GM21717 (cell line): ENCODE results near the gene SLC36A2.
"Not testable (repeated sequence)": the region's sequence is repeated elsewhere in the genome, so short reads cannot be mapped to it uniquely, and the experiment has no call there.

Source experiments
- ATAC-seq: cut with Tn5 transposase; IDR thresholded peaks from one replicate; pipeline ENCODE4 v1.9.1; 2021; ENCODE audit warnings: mild to moderate bottlenecking, moderate library complexity; ENCODE audit not compliant: unreplicated experiment

SLC36A2 gene

GRCh38 chr5:151347369-151347768 is at the start of gene SLC36A2:
TSS of gene SLC36A2 (minus strand) at chr5:151347559. CDS start at chr5:151347460, 99 bp downstream.
- no peak for ATAC-seq

- no peak for ATAC-seq
Observed at GRCh38 chr5:151388960-151389359, 41.6 kb upstream of the SLC36A2 start.

GRCh38 chr5:151384106-151384505 is 36.7 kb upstream of the SLC36A2 start:
- ATAC-seq = no peak

- no peak for ATAC-seq
Observed at GRCh38 chr5:151383011-151383410, 35.7 kb upstream of the SLC36A2 start.

- no peak for ATAC-seq
Observed at GRCh38 chr5:151382576-151382975, 35.2 kb upstream of the SLC36A2 start.

- ATAC-seq = no peak
Observed at GRCh38 chr5:151381899-151382298, 34.5 kb upstream of the SLC36A2 start.

- no peak for ATAC-seq
Observed at GRCh38 chr5:151378616-151379015, 31.3 kb upstream of the SLC36A2 start.

GRCh38 chr5:151374539-151374938 is 27.2 kb upstream of the SLC36A2 start:
- no peak for ATAC-seq

- not testable (repeated sequence) for ATAC-seq
Observed at GRCh38 chr5:151367038-151367437, 19.7 kb upstream of the SLC36A2 start.

GRCh38 chr5:151363673-151364072 is 16.3 kb upstream of the SLC36A2 start:
- no peak for ATAC-seq

- no peak for ATAC-seq
Observed at GRCh38 chr5:151362970-151363369, 15.6 kb upstream of the SLC36A2 start.

GRCh38 chr5:151359391-151359790 is 12.0 kb upstream of the SLC36A2 start:
- no peak for ATAC-seq

GRCh38 chr5:151357792-151358191 is 10.4 kb upstream of the SLC36A2 start:
- no peak for ATAC-seq

GRCh38 chr5:151357097-151357496 is 9.7 kb upstream of the SLC36A2 start:
- ATAC-seq = no peak

GRCh38 chr5:151351671-151352070 is 4.3 kb upstream of the SLC36A2 start:
- no peak for ATAC-seq

- no peak for ATAC-seq
Observed at GRCh38 chr5:151348789-151349188, 1.4 kb upstream of the SLC36A2 start.

GRCh38 chr5:151345808-151346478 is 1.4 kb downstream of the SLC36A2 start:
- no peak for ATAC-seq

- ATAC-seq = no peak
Observed at GRCh38 chr5:151345187-151345807, 2.1 kb downstream of the SLC36A2 start.

GRCh38 chr5:151344088-151344487 is 3.3 kb downstream of the SLC36A2 start:
- no peak for ATAC-seq

- ATAC-seq = no peak
Observed at GRCh38 chr5:151340004-151340403, 7.4 kb downstream of the SLC36A2 start.

GRCh38 chr5:151338734-151339133 is 8.6 kb downstream of the SLC36A2 start:
- ATAC-seq = no peak

GRCh38 chr5:151332857-151333256 is 14.5 kb downstream of the SLC36A2 start:
- no peak for ATAC-seq

- ATAC-seq = no peak
Observed at GRCh38 chr5:151328734-151329133, 18.6 kb downstream of the SLC36A2 start.
